Left ventricle myocardium inferior (tissue), 1 donor: ENCODE measurements around the gene ECHS1. TPM values are rescaled to one million over a fixed set of nuclear protein-coding genes. Genes with fewer than 3 reads are reported as not detected.

ENCODE experiments used
- DNase-seq: peaks from one replicate; pipeline ENCODE4 v3.0.0-alpha.2; 2020
- H3K27ac ChIP-seq: fragments of 200-600 bp; replicated peaks from 2 replicates; pipeline ENCODE4 v1.8.0; 2021
- H3K27me3 ChIP-seq: fragments of 200-600 bp; 2 replicates; pipeline ENCODE4 v1.8.0; 2021; ENCODE audit warnings: low read depth
- H3K36me3 ChIP-seq: fragments of 200-600 bp; 2 replicates; pipeline ENCODE4 v1.8.0; 2021
- H3K4me1 ChIP-seq: fragments of 200-600 bp; 2 replicates; pipeline ENCODE4 v1.8.0; 2021
- H3K4me3 ChIP-seq: fragments of 200-600 bp; 2 replicates; pipeline ENCODE4 v1.8.0; 2021; ENCODE audit warnings: mild to moderate bottlenecking, moderate library complexity
- H3K9me3 ChIP-seq: fragments of 200-600 bp; replicated peaks from 2 replicates; pipeline ENCODE4 v1.8.0; 2021
- CTCF ChIP-seq: fragments of 200-600 bp; IDR thresholded peaks from 2 replicates; pipeline ENCODE4 v1.8.0; 2021; ENCODE audit warnings: antibody characterized with exemption, mild to moderate bottlenecking, borderline replicate concordance
- intact Hi-C: fragments of 100-400 bp; cut with micrococcal nuclease; formaldehyde crosslinking; loops from one replicate; pipeline ENCODE4 v1.11.0; 2022
- total RNA-seq: library from RNA; stranded (reverse); fragmentation: NEBNext Ultra II Directional; extraction: Animal tissue kit (Norgen Biotek cat#: 25700); gene quantifications from one replicate; pipeline ENCODE4 v1.2.1, GENCODE V29; 2021
- donor health status: DM: no; HTN: yes; CAD: no; lungs with severe emphysema.

The ECHS1 gene
- total RNA-seq, 1 donor from 2014 or later = 212 TPM

DNA sequence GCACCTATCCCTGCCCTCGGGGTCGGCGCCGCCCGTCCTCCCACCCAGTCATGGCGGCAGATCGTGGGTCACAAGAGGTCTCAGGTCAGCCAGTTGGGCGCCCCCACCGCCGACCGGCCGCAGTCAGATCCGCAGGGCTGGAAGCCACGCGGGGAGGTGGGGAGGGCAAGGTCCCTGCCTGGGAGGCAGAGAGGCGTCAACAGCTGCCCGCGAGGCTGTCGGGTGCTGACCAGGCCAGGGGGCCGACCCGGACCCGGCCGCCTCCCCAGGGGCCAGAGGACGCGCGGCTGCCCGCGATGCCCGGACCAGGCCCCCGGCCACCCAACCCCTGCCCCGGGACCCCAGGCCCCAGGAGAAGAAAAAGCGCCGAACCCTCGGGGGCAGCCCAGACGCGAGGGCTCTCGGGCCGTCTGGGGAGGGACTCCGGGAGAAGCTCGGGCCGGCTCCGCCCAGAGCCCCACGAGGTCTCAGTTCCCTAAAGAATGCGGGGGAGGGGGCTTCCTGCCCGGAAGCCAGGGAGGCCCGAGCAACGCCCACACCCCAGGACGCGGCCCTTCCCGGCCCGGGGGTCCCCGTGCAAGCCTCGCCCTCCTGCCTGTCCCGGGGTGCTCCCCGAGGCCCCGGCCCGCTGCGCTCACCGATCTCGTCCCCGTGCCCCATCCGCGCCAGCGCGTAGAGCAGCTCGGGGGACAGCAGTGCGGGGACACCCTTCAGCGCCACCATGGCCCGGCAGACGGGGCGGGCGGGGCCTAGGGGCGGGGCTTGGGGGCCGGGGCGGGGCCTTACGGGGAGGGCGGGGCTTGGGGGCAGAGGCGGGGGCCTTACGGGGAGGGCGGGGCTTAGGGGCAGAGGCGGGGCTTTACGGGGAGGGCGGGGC lies 15.6 kb downstream of the ECHS1 start, which contains the start of gene FUOM:
Gene FUOM, minus strand, starts transcription at position 735 of the 877 bp plus-strand sequence. Its CDS starts 12 bp downstream, at position 723.
- peak; percentile 55 for DNase-seq
- TF ChIP-seq CTCF = no peak
- Histone ChIP-seq H3K27ac (peak within 1 kb of the TSS; percentile 76), H3K4me3 (peak within 1 kb of the TSS; percentile 80), H3K9me3 (no peaks in the 10 kb centered on the region), H3K4me1 (peaks cover 31% of the 10 kb centered on the region), H3K27me3 (no peaks in the 10 kb centered on the region), H3K36me3 (peaks cover 8% of the 10 kb centered on the region)
- intact Hi-C loops = no loop called here

GRCh38 chr10:133356549-133357284 lies 16.4 kb downstream of the ECHS1 start:
- H3K27ac ChIP-seq = peak overlapping the region; percentile 76
- peak overlapping the region; percentile 80 for H3K4me3 ChIP-seq
- intact Hi-C loops = no loop called here
- H3K9me3 ChIP-seq = no peaks in the 10 kb centered on the region
- TF ChIP-seq CTCF = no peak
- H3K27me3 ChIP-seq = no peaks in the 10 kb centered on the region
- peaks cover 31% of the 10 kb centered on the region for H3K4me1 ChIP-seq
- H3K36me3 ChIP-seq = no peaks in the 10 kb centered on the region
- no peak for DNase-seq

GRCh38 chr10:133355991-133356390 lies 17.2 kb downstream of the ECHS1 start:
- intact Hi-C loops = no loop called here
- Histone ChIP-seq H3K27me3 (no peaks in the 10 kb centered on the region), H3K9me3 (no peaks in the 10 kb centered on the region)

GRCh38 chr10:133355266-133355665 lies 17.9 kb downstream of the ECHS1 start:
- H3K4me1 ChIP-seq = peaks cover 31% of the 10 kb centered on the region
- H3K9me3 ChIP-seq = no peaks in the 10 kb centered on the region
- no peak overlapping the region for H3K4me3 ChIP-seq
- no peak for TF ChIP-seq CTCF
- H3K27ac ChIP-seq = no peak overlapping the region
- H3K36me3 ChIP-seq = no peaks in the 10 kb centered on the region
- DNase-seq = no peak
- no peaks in the 10 kb centered on the region for H3K27me3 ChIP-seq
- intact Hi-C loops = no loop called here

More at GRCh38 chr10:133355991-133356390, 17.2 kb downstream of the ECHS1 start:
- Histone ChIP-seq H3K36me3 (no peaks in the 10 kb centered on the region), H3K27ac (no peak overlapping the region), H3K4me1 (peaks cover 31% of the 10 kb centered on the region), H3K4me3 (no peak overlapping the region)
- DNase-seq = no peak
- no peak for TF ChIP-seq CTCF

GRCh38 chr10:133354672-133355240 lies 18.4 kb downstream of the ECHS1 start:
- H3K27me3 ChIP-seq = peaks cover 5% of the 10 kb centered on the region
- no peak overlapping the region for H3K27ac ChIP-seq
- peaks cover 31% of the 10 kb centered on the region for H3K4me1 ChIP-seq
- DNase-seq = no peak
- no peaks in the 10 kb centered on the region for H3K36me3 ChIP-seq
- TF ChIP-seq CTCF = no peak
- H3K4me3 ChIP-seq = no peak overlapping the region
- intact Hi-C loops = no loop called here
- H3K9me3 ChIP-seq = no peaks in the 10 kb centered on the region
